Transverse colon (tissue), 4 donors: ENCODE data around the gene POLR3G.

ENCODE experiments used
- EP300 ChIP-seq: sonication (generic); formaldehyde crosslinking; IDR thresholded peaks from one replicate; pipeline ENCODE4 v1.6.1; 2017; ENCODE audit warnings: antibody characterized with exemption, low read depth
- POLR2A ChIP-seq: fragments of 450-650 bp; IDR thresholded peaks from one replicate; pipeline ENCODE4 v1.6.1; 2016; ENCODE audit warnings: antibody characterized with exemption, mild to moderate bottlenecking, moderate library complexity
- POLR2AphosphoS5 ChIP-seq, 3 donors: sonication (generic); formaldehyde crosslinking; IDR thresholded peaks; one replicate each; pipeline ENCODE4 v1.6.1; 2016; ENCODE audit warnings: antibody characterized with exemption in 3 of 3
- TF ChIP-seq, protein P1 (sequence below), 5 experiments: fragments of 200-600 bp in 3 of 5; fragments of 450-650 bp in 2 of 5; sonication (generic) in 3 of 5; IDR thresholded peaks; 1 replicate in 2 of 5; 2 replicates in 3 of 5; pipeline ENCODE4 v1.5.1; 2016 to 2017; ENCODE audit warnings: antibody characterized with exemption in 5 of 5, inconsistent platforms in 3 of 5, mild to moderate bottlenecking in 2 of 5, moderate library complexity in 1 of 5

DNA sequence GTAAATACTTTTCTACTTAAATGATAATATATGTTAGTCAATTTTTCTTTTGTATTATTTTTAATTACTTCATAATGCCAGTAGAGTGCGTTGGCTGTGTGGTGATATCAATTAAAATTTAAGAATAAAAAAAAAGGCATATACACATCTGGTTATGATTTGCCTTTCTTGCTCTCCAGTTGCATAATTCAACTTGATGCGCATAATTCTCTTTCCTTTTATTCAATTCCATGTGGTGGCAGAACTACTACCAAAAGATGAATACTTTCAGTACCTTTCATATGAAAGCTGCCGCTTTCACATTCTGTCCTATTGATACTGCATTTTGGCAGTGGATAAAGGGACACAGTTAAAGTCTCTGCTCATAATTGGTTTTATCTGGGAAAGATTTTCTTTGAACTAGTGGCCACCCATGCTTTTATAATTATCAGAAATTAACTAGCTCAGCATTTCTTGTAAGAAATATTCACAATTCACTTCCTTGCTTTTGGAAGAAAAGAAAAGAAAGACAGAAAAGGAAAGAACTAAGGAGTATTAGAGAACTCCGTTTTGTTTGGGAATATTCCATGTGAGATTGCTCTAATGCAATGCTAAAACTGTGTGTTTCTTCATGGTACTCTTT, 71.7 kb downstream of the POLR3G start:
- TF ChIP-seq, protein P1, sequence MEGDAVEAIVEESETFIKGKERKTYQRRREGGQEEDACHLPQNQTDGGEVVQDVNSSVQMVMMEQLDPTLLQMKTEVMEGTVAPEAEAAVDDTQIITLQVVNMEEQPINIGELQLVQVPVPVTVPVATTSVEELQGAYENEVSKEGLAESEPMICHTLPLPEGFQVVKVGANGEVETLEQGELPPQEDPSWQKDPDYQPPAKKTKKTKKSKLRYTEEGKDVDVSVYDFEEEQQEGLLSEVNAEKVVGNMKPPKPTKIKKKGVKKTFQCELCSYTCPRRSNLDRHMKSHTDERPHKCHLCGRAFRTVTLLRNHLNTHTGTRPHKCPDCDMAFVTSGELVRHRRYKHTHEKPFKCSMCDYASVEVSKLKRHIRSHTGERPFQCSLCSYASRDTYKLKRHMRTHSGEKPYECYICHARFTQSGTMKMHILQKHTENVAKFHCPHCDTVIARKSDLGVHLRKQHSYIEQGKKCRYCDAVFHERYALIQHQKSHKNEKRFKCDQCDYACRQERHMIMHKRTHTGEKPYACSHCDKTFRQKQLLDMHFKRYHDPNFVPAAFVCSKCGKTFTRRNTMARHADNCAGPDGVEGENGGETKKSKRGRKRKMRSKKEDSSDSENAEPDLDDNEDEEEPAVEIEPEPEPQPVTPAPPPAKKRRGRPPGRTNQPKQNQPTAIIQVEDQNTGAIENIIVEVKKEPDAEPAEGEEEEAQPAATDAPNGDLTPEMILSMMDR (IDR thresholded peaks at IDR 0.05): no peak
- TF ChIP-seq POLR2A: no peak
- TF ChIP-seq POLR2AphosphoS5 (IDR thresholded peaks at IDR 0.05): no peak
- TF ChIP-seq EP300: no peak
